NCI-H345 (cell line): ENCODE results near the gene UBE2D1.

Experiments used
- DNase-seq: peaks from one replicate; lab custom pipeline; 2025; lab: John Stamatoyannopoulos, UW

UBE2D1 gene

DNA sequence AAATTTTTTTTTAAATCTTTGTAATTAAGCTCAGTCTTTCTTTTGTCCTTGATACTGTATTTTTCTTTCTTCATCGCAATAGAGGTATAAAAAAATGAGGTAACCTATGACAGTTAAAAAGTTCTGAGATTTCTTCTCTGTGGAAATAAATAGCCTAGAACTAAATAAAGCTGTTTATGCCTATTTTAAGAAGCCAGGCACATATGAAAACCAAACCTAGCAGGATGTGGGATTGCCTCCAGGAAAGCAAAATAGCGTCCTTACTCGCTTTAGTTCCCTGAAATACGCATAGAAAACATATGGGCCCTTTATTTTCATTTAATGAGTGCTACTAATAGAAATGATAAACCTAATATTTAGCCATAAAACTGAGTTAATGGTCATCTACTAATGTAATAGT lies 6.6 kb downstream of the UBE2D1 start:
- no peak for DNase-seq

DNA sequence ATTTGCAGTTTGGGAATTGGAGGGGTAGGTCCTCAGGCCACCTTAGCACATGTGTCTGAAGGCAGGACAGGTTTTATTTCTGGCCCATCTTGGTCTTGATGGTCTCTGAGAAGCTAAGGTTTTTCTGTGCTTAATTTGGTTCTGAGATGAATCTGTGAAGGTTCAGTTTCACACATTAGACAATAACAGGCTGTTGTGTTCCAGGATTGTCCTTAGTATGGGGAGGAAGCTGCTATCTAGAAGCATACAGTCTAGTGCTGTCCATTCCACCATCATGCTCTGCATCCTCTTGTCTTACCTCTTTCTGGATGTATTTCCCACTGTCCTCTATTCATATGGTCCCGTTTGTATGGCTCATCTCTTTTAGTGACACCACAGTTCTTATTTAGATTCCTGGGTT lies 7.1 kb downstream of the UBE2D1 start:
- DNase-seq, result no peak

GRCh38 chr10:58347967-58348366 lies 13.2 kb downstream of the UBE2D1 start:
- DNase-seq, result no peak

- DNase-seq, result no peak
These were observed 13.8 kb downstream of the UBE2D1 start for GRCh38 chr10:58348571-58349033.

- no peak for DNase-seq
These were observed 15.2 kb downstream of the UBE2D1 start for GRCh38 chr10:58350023-58350422.

GRCh38 chr10:58350619-58351323 lies 16.0 kb downstream of the UBE2D1 start:
- no peak for DNase-seq

- DNase-seq, result no peak
These were observed 17.1 kb downstream of the UBE2D1 start for GRCh38 chr10:58351616-58352578.

DNA sequence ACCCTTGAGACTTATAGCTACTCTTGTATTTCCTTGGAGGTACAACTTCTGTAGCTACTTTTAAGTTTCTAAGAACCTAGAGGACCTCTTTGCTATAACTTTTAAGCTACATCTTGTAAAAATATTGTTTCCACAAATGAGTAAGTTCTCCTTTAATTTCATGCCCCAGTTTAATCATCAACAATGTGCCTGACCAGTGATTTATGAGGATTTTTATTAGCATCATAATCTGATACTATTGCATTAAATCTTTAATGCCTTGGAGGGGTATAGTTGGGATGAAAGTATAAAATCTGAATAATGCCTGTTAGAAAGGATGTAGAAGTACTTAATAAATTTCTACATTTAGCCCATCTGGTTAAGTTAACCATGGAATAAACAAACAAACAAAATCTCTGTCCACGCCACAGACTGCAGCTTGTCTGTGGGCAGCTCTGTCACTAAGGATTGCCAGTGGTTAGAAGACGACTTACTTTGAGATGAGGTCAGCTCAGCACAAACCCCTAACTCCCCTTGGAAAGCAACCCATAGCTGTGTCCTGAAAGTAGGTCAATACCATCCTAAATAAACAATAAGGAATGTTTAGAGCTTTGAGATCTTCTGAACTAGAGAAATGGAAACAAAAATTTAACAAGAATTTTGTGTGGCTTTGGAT lies 18.3 kb downstream of the UBE2D1 start:
- no peak for DNase-seq

DNA sequence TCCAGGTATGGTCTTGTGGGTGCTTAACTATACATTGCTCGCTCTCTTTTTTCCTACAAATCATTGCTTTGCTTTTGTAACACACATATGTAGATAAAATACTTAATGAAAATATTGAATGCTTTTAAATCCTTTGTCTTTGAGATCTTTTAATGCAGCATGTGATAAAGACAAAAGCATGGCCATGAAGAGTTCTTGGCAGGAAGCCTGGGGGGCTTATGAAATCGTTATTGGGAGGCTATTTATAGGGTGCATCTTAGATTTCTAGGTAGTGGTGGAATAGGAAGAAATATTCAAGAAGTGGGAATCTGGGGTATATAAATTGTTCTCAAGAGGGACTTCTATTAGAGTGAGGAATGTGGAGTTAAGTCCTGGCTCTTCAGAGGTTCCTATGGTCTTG lies 21.9 kb downstream of the UBE2D1 start:
- no peak for DNase-seq

- no peak for DNase-seq
These were observed 23.6 kb downstream of the UBE2D1 start for GRCh38 chr10:58358314-58358933.

GRCh38 chr10:58358947-58359346 lies 24.1 kb downstream of the UBE2D1 start:
- no peak for DNase-seq

GRCh38 chr10:58359541-58359940 lies 24.7 kb downstream of the UBE2D1 start:
- DNase-seq, result no peak

- no peak for DNase-seq
These were observed 25.7 kb downstream of the UBE2D1 start for GRCh38 chr10:58360412-58361004.

GRCh38 chr10:58361353-58361752 lies 26.5 kb downstream of the UBE2D1 start:
- no peak for DNase-seq

- no peak for DNase-seq
These were observed 27.4 kb downstream of the UBE2D1 start for GRCh38 chr10:58362027-58362789.

GRCh38 chr10:58367069-58367468 lies 32.3 kb downstream of the UBE2D1 start:
- DNase-seq, result no peak

DNA sequence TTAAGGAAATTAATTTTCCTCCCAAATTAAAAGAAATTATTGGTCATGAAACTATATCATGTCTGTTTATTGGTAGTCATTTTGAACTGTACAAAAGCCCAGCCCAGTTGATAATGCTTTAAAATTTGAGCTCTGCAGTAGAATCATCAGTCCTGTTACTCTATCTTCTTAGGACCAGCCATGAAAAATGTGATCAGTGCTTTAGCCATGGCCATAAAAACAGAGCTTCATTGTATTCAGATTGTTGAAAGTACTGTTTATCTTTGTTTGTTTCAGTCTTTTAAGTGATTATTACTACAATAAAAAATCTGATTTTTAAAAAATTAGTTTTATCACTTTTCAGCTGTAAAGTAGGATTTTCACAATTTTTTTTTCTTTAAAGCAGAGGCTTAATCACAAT lies 36.7 kb downstream of the UBE2D1 start:
- DNase-seq, result no peak

DNA sequence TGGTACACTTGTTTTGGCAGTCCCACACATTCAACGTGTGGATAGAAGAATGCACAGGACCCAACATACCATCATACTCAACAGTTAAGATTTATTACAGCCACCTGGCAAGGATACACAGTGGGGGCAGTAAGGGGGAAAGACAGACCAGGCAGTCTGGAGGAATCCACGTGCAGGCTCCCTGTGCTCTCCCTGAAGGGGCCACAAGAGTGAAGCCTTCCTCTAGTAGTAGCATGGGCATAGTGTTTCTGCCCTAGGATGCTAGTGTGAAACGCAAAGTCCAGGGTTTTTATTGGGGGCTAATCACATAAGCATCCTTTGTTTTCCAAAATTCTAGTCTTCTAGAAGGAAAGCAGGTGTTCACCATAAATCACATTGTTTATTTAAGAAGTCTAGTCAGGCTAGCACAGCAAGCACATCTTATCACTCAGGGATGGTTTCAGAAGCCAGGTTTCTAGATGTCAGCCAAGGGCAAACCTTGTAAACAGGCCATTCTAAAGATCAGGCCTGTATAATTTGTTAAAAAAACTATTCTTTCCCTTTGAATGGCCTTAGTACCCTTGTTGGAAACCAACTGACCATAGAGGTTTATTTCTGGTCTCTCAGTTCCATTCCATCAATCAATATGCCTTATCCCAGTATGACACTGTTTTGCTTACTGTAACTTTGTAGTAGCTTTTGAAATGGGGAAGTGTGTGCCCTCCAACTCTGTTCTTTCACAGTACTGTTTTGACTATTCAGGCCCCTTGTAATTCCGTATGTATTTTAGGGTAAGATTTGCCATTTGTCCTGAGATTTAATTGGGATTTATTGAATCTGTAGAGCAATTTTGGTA lies 38.0 kb downstream of the UBE2D1 start:
- DNase-seq, result no peak

- DNase-seq, result no peak
These were observed 38.6 kb downstream of the UBE2D1 start for GRCh38 chr10:58373442-58373827.

DNA sequence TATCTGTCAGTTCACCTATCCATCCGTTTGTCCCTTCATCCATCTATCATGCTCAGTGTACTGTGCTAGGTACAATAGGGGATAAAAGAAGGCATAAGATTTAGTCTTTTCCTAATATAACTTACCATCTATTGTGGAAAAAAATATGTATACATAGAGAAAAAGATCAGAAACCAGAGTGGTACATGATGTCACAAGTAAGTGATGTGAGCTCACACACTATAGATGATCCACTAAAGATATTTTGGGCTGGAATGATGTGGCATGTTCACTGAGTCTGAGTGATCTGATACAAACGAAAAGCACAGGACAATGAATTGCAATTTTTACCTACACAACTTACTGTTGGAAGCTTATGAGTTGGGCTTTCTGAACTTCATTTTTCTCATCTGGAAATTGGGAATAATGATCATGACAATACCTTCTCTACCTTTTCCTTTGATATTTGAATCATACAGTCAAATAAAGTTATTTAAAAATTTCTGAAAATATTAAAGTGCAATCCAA lies 47.7 kb downstream of the UBE2D1 start:
- DNase-seq, result no peak
